KG1 (cell line): ENCODE measurements around the gene DYRK1B.
"Not testable (repeated sequence)": the region's sequence is repeated elsewhere in the genome, so short reads cannot be mapped to it uniquely, and the experiment has no call there.

ENCODE experiments used
- DNase-seq: peaks from one replicate; lab custom pipeline; 2025; lab: John Stamatoyannopoulos, UW

DYRK1B gene

DNA sequence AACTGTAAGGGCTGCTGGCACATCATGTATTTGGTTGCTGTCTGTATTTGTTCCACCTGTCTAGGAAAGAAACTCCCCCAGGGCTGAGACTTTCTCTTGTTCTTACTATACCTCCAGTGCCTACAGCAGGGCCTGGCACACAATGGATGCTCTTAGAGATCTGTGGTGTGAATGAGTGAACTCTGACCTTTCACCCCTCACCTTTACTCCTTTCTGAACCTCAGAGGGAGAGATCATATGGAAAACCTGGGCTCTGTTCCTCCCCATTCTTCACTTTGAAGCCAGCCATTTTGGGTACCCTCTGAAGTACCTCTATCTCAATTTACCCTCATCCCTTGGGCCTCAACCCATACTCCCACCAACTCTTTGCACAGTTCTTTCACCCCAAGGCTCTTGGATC lies 3.1 kb downstream of the DYRK1B start:
- DNase-seq: no peak

DNA sequence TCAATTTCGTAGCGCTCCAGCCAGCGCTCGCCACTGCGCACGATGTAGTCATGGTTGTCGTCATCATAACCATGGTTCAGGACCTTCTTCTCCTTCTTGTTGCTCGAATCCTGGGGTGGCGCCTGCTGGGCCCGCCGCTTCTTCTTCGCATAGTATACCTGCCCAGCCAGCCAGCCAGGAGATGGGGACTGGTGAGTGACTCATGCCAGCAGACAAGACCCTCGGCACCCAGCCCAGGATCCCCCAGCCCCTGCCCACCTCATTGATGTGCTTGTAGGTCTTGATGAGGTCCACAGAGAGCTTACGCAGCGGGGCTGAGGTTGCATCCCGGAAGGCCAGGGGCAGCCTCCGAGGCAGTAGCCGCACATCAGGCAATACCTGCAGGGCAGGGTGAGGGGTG lies 3.6 kb downstream of the DYRK1B start:
- DNase-seq: no peak

DNA sequence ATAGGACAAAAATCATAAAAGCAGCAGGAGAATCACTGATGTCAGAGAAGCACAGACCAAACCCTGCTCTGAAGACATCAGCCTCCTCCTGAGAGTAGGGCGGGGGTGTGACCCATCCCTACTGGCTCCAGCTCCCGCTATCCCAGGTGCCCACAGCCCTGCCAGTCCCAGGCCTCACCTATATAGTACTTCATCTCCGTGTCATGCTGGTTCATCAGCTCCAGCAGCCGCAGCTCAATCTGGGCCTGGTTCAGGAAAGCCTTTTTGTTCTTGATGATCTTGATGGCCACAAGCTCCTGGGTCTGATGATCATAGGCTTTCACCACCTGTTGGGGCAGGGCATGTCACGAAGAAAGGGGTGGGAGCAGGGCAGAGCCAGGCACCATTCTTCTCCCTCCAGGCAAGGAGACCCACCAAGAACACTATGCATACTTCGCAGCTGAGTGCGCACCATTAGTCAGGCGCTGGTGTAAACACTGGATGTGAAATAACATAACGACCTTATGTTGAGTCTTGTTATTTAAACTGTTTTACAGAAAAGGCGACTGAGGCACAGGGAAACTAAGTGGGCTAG lies 4.2 kb downstream of the DYRK1B start:
- no peak for DNase-seq

DNA sequence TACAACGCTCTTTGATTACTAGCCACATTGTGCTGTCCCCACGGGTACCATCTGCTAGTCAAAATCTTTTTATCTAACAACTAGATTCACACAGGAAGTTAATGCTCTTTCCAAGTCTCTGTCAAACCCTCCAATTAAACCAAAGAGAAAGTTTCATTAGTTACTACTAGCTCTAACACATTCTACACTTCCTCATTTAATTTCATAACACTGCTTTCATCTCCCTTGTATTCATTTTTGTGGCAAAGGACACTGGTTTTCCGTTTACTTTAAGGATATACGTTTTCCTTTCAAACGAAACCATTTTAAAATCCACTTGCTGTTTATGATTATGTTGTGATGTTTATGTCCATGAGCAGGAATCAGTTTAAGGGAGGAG lies 5.3 kb downstream of the DYRK1B start:
- DNase-seq: no peak

DNA sequence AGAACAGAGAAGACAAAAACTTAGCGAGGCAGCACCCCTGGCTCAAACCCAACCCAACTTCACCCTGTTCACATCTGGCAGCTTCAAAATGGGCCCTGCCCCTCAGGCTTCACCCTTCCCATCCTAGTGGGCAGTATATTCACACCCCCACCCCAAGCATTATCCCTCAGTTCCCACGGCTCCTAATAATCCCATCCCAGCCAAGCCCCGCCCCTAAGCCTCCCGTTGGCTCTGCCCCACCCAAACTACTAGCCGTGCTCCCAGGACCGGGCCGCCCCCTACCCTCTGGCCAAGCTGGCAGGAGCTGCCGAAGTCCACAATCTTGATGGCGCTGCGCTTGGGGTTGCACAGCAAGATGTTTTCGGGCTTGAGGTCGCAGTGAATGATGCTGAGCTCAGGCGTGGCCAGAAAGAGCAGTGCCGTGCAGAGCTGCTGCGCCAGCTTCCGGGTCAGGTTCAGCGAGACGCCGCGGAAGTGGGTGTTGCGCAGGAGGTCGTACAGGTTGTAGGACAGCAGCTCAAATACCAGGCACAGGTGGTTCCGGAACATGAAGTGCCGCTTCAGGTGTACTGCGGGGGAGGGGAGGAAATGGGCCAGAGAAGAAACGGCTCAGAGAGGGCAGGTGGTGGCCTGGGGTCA lies 5.8 kb downstream of the DYRK1B start:
- DNase-seq: no peak

DNA sequence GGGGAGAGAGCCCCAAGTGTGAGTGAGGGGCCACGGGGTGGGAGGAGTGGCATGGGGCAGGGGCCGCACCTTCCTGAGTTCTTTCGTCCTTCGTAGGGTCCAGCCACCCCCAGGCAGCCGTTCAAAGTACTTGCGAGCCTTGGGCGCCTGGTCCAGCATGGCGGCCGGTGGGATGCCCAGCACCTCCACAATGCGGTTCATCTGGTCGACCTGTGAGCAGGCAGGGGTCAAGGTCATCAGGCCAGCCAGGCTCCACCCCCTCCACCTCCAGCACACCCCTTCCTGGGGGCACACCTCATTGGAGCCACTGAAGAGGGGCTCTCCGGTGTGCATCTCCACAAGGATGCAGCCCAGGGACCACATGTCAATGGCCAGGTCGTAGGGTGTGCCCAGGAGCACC lies 6.7 kb downstream of the DYRK1B start:
- DNase-seq: no peak

DNA sequence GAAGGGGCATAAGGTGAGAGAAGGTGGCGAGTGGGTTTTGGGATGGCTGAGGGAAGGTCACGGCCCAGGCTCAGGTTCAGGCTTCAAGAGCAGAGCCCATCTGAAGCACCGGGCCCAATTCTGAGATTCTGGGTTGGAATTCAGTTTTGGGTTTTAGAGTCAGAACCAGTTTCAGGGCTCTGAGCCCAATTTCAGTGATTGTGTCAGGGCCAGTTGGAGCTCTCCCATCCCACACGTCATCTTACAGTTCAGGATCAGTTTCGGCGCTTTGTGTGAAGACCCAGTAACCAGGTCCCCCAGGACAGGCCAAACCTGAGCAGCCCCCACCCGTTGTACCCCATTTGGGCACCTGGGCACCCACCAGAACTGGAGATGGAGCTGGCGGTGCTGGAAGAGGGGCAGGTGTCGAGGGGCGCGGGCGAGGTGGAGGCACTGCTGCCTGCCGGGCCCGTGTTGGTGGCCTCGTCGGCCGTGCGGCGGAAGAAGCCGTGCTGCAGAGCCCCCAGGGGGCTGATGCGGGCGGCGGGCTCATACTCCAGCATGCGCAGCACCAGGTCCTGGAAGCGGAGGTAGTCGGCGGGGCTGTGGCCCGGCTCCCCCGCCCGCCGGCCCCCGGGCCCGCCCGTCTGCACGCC lies 7.5 kb downstream of the DYRK1B start:
- DNase-seq: no peak

DNA sequence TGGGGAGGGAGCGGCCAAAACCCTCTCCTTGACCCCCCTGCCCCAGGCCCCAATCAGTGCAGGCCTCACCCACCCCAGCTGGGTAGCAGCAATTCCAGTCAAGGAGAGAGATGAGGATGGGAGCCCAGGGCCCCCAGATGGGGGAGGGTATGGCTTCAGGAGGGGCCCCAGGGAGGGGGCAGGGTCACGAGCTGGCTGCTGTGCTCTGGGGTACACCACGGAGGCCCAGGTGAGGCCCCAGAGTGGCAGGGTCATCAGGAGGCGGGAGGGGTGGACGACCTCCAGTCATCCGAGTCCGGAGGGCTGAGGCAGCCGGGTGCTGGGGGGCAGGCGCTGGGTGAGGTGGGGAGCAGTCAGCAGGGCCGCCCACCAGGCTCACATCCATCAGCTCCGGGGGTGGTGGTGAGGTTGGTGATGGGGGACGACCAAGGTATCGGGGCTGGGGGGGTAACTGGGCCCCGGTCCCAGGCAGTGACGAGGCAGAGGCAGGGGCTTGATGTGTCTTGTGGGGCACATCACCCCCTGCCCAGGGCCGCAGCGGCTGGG lies 8.4 kb downstream of the DYRK1B start:
- no peak for DNase-seq

DNA sequence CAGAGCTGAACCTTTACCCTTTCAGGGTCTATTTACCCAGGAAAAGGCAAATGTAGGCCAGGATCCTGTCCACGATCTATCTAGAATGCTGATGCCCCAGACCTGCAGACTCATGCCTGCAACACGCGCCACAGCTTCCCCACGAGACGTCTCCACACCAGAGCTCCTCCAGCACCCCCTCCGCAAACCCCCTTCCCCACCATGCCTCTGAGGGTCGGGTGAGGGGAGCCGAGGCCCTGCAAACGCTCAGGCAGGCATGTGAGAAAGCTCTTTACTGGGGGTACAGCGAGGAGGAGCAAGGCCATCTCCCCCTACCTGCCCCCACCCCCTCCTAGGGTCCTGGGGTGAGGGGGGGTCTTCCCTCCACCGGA lies 8.9 kb downstream of the DYRK1B start:
- DNase-seq: no peak

DNA sequence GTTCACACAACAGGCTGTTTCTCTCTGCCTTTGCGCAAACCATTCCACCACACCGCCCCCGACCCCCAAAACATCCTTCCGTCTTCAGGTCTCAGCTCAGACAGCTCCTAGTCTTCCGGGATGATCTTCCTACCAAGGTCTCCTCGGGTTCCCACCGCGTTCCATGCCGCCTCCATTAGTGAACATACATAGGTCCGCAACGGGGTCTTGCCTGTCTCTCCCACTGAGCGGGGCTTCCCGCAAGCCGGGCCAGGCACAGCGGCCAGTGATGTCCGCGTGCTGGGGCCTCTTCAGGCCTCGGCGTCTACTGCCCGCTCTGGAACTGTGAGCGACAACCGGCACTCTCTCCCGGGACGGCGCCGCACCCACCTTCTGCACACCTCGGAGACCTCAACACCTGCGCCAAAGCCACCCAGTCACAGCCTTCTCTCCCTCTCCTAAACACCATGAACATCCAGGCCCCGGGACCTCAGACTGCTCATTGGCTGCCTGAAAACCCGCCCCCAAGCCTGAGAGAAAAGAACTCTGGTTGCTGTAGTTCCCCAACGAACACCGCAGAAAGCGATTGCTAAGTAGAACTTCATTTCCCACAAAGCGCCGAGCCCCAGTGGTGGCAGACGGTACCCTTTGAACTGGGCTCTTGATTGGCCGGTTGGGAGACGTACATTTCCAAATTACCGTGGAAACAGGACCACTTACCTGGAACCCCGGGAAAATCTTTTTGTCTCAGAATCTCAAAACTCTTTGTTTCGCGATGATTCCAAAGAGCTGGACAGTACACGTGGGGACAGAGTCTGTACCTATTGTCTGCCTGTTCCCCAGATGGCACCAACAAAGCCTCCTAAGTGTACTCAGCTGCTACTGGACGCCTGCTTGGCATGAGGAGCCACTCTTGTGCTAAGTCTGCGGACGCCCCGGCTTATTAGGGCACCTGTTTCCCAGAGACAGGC lies 9.5 kb downstream of the DYRK1B start:
- peak; percentile 12 for DNase-seq

DNA sequence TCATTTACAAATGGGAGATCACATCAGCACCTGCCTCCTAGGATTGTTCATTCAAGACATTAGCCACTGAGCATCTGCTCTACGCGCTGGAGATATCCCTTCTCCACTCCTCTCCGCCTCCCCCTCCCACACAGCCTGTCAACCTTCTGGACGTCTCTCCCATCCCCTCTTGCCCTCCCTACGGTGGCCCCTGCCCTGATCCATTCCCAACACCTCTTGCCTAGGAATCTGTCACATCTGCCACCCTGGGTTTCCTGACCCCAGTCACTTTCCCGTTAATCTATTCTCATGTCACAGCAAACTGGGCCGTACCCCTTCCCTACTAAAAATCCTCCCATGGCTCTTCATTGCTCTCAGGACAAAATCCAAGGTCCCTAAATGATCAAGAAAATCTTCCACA lies 10.3 kb downstream of the DYRK1B start:
- no peak for DNase-seq

DNA sequence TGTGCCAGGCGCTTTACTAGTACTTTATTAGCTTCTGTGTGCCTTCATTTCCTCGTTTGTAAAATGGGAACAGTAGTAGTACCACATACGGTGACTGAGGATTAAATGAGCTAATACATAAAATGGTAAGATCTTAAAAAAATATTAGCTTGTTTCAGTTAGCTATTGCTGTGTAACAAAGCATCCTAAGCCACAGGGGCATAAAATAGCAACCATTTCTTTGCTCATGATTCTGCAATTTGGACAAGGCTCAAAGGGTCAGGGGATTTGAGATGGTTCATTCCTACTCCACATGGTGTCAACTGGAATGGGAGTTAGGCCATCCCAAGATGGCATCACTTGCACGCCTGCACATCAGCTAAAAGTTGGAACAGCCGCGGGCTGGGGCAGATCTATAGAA lies 13.3 kb downstream of the DYRK1B start:
- no peak for DNase-seq

DNA sequence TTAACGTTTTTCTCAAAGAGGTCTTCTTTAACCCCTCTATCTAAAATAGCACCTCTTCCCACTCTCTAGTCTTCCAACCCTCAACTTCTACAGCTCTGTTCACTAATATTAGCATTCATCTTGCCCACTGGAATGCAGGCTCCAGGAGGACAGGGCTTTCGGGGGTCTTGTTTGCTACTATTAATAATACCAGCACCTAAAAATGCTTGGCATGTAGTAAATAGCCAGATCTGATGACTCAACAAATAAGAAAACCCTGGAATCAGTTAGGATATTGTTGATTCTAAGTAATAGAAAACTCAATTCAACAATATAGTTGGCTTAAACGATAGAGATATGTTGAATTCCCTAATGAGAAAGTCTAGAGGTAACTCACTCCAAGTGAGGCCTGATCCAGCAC lies 14.2 kb downstream of the DYRK1B start:
- no peak for DNase-seq

DNA sequence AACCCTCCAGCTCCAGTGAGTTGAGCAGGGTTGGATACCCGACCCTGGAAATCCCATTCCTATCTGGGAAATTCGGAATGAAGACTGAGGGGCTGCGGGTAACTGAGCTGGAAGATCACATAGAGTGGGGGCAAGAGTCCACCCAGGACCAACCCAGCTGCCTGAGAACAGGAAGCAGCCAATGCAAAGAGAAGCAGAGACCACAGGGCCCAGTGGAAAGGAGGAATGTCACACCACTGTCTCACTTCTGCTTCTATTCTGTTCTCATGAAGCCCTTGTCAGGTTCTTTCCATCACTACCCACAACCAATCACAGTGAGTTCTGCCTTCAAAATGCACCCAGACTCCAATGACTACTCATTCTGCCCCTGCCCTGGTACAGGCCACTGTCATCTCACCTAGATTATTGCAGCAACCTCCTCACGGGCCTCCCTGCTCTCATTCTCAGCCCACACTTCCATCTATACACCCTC lies 15.3 kb downstream of the DYRK1B start:
- DNase-seq: no peak

DNA sequence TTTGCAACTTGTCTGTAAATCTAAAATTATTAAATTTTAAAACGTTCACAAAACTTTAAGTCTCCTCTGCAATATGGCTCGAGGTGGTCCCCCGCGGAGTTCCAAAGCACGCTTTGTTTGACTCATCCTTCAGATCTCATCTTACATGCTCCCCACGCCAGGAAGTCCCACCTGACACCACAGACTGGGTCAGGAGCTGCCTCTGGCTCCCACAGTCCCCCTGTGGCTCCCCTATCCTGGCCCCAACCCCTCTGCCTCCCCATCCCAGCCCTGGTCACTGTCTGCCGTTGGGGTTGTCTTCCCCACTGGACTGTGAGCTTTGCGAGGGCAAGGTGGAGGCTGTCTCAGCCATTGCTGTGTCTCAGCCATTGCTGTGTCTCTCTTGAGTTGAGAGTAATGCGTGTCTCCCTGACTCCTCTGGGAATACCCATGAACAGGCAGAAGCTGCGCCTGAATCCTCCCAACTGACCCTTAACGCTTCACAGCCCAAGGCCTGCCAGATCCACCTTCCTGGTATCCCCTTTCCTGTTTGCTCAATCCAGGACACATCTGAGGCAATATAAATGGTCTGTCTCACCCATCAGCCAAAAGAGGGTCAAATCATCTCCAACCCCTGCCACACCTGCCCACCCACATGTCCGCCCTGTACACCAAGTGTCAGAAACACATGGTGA lies 15.9 kb downstream of the DYRK1B start:
- no peak for DNase-seq

DNA sequence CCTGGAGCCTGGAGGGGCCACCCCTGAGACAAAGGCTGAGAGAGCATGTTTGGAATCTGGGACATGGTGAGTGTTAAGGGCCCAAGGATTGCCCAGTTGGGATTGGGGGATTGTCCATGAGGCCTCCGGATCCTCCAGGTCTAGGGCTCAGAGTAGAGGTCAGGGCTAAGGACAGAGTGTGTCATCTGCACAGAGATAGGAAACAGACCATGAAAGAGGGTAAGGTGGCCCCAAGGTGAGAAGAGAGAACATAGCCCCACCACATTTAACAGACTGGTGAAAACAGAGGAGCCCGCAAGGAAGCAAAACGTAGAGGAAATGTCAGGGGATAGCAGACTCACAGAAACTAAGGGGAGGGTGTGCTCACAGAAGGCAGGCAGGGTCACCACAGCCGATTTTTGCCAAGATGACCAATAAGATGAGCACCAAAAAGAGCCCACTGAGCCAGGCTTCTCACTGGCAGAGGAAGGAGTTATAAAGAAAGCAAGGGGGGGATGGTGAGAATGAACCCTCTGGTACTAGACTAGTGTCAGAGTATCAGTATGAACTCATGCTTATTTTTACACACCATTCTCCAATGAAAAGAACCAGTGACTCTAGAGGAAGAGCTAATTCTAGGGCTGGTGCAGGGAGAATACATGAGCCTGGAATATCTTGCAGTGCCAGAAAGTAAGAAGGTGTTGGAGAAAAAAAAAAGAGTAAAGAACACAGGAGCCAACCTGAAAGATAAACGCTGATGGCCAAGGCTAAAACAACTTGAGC lies 17.5 kb downstream of the DYRK1B start:
- DNase-seq: no peak

DNA sequence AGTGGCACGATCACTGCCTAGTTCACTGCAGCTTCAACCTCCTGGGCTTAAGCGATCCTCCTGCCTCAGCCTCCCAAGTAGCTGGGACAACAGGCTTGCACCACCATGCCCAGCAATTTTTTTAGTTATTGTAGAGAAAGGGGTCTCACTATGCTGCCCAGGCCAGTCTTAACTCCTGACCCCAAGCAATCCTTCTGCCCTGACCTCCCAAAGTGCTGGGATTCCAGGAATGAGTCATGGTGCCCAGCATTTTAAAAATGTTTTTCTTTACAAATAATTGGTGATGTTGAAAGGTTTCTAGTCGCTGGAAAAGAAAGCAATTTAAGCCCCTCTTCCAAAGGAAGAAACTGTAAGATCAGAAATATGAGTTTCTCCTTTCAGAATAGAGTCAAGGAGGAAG lies 19.4 kb downstream of the DYRK1B start:
- no peak for DNase-seq

DNA sequence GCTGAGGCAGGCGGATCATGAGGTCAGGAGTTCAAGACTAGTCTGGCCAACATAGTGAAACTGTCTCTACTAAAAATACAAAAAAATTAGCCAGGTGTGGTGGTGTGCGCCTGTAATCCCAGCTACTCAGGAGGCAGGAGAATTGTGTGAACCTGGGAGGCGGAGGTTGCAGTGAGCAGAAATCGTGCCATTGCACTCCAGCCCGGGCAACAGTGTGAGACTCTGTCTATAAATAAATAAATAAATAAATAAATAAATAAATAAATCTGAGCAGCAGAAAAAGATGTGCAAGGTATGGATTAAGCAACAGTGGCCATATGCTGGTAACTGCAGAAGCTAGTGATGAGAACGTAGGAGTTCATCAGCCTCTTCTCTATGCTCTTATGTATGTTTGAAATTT lies 19.9 kb downstream of the DYRK1B start:
- DNase-seq: not testable (repeated sequence)

DNA sequence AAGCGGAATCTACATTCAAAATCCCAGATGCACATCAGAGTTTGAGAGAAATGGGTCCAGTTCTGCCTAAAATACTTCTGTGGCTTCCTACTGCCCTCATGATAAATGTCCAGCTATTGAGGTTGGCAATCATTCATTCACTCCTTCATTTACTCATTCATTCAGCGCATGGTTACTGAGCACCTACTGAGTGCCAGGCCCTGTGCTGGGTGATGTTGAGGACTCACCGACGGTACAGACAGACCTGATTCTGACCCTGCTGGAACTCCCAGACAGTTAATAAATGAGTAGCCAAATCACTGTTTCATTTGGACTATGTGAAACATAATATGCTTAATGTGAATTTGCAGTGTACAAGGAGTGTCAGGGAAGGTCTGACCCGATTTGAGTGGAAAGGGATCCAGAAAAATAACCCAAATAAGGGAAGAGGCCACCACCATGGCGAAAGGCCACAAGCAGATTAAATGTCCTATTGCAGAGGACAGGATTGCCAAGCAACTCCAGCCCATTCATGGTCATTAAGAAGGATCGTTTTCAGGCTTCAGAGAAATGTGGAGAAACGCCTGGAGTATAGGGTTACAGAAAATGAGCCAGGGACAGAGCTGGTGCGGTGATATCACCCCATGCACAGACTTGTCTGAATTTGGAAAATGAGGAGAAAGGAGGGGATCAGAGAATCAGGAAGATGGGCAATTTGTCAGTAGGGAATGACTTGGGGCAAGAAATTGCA lies 20.5 kb downstream of the DYRK1B start:
- no peak for DNase-seq

DNA sequence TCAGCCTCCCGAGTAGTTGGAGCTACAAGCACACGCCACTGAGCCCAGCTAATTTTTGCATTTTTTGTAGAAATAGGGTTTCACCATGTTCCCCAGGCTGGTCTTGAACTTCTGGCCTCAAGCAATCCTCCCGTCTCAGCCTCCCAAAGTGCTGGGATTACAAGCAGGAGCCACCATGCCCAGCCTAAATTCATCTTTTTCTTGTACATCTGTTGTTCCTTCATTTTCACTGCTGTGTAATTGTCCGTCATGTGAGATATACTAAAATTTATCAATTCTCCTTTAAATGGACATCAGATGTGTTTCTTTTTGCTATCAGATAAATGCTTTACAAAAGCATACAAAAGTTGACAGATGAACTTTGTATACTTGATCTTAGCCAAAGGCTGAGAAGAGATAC lies 22.9 kb downstream of the DYRK1B start:
- no peak for DNase-seq
